Amniotic stem cell (primary cell): ENCODE measurements around the gene VPS13D.

Source experiments
- DNase-seq: peaks from one replicate; lab custom pipeline; 2025; lab: John Stamatoyannopoulos, UW

VPS13D gene

DNA sequence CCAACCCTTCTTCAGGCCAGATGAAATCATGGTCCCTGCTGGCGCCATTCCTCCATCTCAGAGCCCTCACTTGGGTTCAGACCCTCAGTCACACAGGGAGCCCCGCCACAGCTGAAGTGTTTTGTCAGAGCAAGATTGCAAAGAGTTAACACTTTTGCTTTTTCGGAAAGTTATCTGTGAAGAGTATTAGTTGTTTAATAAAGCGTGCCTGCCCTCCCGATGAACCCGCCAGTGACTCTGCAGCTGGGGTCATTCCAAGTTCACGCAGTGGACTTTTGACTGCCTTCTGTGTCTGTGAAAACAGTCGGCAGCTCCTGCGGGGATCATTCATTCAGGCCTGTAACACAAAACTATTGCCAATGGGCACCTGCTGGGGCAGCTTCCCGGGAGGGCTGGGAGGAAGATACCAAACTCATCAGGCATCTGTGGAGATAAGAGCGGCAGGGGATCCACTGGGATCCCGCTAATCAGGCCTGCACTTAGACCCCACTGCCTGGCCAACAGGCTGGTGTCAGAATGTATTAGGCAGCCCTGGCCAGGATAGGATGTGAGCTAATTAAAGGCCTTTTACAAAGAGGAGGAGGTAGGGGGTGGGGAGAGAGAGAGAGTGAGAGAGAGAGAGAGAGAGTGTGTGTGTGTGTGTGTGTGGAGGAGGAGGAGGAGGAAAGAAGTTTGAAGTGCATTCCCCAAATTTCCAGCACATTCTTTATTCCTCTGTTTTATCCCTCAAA is 203.7 kb downstream of the VPS13D start:
- DNase-seq: no peak

DNA sequence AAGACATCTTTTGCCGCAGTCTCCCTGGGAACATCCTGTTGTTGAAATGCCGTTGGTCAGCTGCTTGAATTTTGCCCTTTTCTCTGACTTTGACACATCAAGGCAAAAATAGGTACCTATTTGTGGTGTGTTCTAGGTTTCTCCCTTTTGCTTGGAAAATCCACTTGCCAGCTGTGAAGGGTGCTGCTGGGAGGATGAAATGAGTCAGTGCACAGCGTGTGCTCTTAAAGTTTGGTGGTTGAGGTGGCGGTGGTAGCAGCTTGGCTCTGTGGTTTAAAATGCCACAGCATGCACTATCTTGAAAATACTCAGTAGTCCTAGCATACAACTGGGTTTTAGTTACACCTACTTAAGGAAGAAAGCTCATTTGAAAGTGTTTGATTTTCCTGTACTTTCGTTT is 204.3 kb downstream of the VPS13D start:
- DNase-seq: no peak

DNA sequence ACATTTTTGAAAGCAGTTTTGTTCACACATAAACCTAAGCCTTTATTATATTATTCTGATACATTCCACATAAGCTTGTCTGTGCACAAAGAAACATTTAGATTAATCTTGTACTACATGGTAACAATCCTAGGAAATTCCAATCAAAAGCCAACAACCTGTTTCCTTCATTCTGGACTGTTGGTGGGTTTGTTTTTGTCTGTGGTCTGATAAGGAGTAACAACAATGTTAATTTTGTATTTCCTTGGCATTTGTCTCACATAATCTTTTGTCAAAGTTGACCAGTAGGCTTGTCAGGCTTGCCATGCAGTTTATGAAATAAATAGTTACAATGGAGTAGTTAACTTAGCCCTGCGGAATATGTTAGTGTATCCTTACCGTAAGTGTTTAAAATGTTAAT is 204.9 kb downstream of the VPS13D start:
- DNase-seq: no peak

DNA sequence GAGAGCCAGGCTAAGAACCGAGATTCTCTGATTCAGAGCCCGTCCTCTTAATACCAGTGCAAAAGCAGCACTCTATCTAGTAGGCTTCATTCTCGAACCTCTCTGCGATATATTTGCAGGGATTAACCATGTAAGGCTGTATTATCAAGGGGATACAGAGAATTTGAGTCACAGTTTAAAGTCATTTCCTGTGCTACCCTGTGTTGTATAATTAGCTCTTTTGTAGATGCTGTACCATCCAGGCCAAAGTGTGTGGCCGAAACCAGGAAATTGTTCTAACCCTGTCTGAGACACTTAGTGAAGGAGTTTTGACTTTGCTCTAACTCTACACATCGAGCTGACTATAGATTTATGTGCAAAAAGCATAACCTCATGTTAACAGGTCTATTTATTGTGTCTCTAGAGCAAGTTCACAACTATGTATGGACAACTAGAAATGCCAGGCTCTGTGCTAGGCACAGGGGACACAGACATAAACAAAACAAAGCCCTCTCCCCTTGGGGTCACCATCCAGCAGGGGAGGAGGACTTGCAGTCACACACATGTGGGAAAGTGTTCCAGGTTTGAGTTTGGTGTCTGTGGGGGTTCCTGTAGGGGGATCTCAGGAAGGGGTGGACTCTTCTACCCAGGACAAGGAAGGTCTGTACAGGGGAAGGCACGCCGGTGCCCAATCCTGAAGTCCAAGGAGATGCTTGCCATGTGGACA is 206.0 kb downstream of the VPS13D start:
- no peak for DNase-seq

DNA sequence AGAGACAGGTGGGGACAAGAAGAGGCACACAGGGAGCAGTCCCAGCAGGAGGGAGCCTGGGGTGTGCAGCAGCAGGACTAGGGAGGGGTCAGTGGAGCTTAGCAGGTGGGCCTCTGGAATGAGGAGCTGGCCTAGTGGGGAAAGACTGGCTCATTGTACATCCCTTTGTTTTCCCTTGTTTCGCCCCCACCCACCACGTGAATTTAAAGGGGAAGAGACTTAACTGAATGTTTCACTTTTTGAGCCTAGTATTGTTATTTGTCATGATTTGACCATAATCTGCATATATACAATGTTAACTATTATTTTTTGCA is 206.5 kb downstream of the VPS13D start:
- DNase-seq: no peak

DNA sequence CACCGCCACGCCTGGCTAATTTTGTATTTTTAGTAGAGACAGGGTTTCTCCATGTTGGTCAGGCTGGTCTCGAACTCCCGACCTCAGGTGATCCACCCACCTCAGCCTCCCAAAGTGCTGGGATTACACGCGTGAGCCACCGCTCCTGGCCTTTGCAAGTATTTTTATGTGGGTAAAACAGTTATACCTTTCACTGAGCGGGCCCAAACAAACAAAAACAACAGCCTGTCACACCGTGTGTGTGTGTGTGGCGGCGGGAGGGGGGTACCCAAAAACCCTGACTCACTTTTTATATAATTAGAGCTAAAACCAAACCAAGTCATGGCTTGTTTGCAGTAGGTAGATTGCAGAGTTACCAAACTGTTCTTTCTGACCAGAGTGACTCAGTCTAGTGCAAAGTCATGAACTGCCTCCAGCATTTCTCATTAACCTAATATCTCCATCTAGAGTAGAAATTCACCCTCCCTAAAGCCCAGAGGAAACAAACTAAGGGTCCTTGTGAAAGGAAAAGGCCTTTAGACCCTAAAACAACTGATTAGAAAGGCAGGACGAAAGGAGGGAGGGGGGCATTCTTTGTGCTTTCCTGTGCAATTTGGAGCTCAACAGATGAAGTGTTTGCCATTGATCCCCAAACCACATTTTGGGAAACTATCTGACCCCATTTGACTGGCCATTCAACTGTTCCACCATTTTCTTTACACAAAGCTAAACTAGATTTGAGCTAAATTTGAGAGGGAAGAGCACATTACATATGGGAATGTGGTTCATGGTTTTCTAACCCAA is 207.2 kb downstream of the VPS13D start:
- no peak for DNase-seq

DNA sequence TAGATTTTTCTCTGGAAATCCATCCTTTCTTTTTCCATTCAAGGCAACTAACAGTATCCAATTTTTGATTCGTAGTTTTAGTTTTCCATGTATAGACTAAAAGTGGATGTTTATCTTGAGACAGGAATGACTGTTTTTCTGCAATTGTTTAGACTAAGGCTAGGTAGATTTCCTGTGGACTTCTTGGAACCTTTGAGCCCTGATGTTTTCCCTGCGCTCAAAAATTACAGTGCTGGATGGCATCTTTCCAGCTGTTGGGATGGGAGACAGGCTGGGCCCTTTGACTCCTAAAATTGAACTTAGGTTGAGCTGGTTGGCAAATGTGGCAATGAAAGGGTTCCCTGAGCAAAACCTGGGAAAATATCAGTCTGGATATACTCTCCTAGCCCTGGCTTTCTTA is 207.8 kb downstream of the VPS13D start:
- DNase-seq: no peak

DNA sequence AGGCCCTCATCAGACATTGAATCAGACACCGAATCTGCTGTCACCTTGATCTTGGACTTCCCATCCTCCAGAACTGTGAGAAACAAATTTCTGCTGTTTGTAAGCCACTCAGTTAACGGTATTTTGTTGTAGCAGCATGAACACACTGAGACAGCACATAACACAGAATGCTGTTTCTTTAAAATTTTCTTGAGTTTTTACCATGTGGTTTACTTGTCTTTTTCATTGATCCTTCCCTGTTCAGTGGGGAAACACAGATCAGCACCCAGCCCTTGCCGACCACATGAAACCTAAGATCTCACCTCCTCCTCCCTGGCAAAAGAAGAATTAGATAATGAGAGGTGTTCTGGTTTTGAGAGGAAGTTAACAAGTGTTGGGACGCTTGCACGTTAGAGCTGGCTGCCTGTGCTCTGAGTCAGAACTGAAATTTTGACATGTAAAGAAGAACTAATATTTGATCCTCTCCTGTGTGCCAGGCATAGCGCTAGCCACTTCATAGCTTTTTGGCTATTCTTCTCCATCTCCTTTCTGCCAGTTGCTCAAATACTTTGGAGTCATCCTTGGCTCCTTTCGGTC is 208.6 kb downstream of the VPS13D start:
- no peak for DNase-seq

DNA sequence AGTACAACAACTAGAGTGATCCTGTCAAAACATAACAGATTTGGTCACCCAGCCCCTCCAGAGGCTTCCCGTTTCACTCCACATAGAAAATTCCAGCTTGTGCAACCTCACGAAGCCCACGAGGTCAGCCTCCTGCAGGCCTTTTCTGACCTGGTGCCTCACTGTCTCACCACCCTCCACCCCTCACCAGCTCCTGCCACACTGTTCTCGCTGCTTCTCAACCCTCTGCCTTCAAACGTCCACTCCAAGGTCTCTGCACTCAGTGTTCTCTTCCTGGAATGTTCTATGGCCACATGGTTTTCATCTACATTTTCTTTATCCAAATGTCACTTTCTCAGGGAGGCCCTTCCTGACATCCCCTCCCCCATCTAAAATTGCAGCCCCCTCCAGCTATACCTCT is 209.2 kb downstream of the VPS13D start:
- no peak for DNase-seq

DNA sequence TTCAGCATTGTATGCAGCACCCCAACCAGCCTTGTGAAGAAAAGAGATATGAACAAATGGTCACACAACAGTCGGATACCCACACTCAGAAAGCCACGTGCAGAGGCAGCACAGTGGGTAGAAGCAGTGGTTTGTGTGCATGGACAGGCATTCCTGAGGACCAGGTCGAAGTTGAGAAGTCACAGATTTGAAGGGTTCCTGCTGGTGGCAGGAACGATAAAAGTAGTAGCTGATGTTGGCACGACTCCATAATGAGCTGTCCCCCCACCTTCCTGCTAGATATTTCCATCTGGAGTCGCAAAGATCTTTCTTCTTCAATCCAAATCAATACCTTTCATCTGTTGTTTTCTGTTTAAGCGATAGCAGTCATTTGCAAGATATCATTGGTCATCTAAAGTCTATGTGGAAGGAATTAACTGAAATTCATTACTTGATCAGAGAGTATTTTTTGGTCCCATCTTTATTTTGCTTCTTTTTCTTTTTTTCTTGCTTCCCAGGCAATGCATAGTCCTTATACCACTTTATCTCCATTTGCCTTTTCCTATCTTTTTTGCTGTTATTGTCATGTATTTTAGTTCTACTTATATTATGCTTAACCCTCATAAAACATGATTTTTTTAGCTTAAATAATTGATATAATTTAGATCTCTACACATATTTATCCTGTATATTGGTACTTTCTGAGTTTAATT is 211.7 kb downstream of the VPS13D start:
- no peak for DNase-seq

DNA sequence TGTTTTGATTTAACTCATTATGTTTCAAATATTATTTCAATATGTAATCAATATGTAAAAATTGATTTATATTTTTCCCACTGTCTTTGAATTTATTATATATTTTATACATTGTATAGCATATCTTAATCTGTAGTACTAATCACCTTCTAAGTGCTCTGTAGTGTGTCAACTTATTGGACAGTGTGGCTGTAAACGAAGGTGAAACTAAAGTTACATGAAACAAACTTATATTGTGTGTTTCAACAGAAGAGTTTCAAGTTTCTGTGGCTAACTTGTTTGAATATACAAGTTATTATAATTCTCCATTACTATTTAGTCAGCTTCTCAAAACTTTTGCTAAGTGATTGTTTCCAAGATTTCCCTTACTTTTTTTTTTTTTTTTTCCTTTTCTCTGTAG is 212.4 kb downstream of the VPS13D start:
- DNase-seq: no peak

DNA sequence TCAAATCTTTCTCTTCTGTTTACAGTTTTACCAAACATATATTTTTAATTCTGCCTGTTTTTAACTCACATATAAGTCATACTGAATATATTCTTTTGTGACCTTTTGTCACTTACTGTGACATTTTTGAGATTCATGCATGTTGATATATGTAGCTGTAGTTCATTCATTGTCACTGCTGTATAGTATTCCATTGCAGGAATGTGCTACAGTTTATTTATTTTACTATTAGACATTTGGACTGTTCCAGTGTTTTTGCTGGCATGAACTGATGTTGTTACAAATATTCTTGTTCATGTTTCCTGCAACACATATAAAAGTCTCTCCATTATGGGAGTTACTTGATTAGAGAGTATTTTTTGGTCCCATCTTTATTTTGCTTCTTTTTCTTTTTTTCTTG is 213.3 kb downstream of the VPS13D start:
- no peak for DNase-seq

DNA sequence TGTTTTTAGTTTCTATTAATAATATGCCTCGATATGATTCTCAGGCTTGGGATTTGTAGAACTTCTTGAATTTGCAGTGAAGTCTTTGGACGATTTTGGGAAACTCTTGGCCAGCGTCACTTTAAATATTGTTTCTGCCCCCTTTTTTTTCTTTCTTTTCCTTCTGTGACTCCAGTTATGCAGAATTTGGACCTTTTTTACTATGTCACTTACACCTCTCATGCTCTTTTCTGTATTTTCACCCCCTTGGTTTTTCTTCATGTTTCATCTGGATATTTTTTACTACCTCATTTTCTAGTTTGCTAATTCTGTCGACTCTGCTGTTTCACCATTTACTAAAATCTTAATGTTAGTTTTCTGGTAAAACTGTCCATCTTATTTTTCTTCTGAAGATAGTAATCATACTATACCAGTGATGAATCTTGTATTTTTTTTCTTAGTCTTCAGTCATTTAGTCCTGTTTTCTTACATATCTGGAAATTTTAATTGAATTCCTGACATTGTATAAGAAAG is 214.6 kb downstream of the VPS13D start:
- DNase-seq: no peak

DNA sequence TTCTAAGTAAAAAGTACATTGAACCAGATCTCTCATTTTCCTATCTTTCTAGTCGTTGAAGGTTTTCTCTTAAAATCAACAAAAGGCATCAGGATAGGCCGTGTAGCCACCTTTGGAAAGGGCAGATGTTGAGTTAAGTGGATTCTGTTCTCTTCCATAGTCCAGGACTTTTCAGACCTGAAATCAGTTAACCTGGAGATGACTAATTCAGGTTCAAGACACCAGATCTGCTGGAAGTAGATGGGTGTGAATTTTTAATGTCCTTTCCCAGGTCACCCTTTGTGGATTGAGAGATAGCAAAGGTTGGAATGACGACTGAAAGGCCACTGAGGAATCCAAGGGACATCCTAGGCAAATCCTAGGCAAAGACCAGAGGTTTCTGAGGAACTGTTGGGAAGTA is 215.4 kb downstream of the VPS13D start:
- no peak for DNase-seq

DNA sequence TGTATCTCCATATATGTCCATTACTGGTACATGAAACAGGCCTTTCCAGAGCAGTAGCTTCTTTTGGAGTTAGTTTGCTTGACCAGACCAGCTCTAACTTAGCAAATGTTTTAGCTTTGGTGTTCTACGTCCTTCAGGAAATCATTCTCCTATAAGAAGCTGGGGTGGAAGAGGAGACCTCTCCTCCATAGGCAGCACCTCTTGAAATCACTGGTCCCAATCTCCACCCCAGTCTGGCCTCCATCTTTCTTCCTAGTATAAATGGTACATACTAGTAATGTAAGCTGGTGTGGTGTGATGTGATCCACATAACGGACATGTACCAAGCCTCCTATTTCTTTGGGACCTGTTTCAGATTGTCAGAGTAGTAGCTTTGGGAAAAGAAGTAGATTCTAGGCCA is 216.8 kb downstream of the VPS13D start:
- DNase-seq: no peak

DNA sequence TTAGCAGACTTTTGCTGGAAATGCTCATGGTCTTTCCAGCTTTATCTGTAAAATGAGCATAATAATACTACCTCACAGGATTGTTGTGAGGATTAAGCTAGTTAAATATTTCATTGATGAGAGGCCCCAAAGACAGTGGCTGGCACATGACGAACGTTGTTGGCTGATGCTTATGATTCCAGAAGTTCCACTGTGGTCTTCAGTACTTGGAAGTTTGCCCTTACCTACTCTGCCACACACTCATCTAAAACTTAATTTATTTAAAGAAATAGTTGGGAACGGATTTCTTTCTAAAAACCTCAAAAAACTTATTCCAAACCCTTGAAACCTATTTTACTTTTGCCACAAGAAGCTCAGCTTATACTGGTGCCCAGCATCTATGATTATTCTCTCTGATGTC is 217.5 kb downstream of the VPS13D start:
- DNase-seq: no peak

DNA sequence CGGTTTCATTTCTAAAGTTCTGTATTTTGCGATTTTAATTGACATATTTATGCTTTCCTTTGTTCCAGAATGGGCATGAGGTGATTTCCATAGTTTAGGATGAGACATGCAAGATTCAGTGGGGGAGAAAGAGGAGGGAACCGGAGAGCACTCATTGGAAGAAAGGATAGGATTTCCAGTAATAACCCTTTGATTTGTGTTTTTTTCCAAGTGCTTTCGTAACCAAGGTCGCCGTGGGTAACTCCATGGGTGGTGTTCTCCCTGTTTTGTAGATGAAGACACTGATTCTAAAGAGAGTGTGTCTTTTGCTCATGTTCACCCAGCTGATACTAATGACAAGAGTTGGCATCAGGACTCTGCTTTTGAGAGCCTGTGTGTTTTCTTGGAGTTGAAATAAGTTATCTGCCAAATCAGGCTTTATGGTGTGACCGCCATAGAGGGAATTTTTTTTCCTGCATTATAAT is 218.1 kb downstream of the VPS13D start:
- DNase-seq: no peak

DNA sequence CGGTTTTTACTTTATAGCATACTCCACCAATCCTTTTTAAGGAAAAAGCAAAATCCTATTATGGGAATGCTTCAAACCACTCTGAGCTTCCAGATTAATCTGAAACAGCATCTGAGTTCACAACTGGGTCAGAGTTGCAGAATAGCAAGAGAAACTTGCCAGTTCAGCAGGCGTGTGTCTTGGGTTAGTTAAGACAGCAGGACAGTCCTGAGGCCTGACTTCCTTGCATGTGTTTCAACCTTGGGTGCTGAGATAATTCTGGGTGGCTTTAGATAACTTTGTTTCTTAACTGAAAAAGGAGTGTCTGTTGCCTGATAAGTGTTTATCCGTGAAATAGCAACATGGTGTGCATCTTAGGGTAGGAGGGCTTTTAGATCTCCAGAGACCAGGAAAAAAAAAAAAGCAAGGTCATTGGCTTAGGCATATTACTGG is 218.9 kb downstream of the VPS13D start:
- no peak for DNase-seq

DNA sequence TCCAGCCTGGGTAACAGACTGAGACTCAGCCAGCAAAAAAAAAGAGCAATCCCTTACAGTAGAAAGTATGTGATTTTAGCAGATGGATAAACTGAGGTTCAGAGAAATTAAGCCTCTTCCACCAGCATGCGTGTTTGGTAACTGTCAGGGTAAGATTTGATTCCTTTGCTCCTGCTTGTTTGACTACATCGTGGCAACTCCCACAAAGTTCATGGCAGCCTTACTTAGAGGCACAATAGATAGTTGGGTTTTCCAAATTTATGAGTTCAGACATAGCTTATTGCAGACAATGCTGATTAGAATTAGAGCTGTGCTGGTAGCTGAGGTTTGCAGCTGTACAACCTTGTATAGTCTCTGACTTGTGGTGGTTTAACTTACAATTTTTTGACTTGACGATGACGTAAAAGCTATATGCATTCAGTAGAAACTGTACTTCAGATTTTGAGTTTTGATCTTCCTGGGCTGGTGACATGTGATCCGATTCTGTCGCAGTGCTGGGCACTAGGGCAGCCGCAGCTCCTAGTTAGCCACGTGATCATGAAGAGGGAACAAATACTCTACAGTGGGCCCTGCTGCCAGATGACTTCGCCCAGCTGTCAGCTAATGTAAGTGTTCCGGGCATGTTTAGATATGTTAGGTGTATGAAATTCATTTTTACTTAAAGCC is 220.4 kb downstream of the VPS13D start:
- no peak for DNase-seq

DNA sequence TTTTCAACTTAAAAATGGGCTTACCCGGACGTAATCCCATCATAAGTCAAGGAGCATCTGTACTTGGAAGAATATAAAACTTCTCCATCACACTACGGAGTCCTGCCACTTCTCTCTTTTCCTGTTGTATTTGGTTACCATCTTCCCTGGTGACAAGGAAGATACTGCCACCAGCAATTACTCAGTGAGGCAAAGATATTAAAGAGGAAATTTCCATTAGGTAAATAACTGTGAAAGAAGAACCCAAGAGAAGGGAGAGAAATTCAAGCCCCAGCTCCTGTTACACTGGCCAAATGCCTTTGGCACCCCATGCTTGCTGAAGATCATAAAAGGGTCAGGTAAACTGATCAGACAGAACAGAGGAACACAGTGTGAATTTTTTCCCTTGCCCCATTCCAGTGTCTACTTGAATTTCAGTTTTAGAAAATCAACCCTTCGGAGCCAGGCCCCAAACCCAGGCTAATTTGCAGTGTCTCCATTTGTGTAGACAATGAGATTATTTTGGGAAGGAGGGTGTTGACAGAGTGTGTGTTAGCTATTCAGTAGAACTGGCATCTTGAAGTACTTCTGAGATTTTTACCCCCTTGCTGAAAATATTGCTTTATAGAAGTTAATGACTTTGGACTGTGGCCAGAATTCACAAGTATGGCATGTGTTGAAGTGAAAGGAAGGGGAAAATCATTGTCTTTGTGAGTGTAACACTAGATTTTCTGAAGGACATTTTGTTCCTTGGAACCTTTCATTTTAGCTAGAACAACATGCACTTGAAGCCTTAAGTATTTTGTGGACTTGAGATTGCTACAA is 221.1 kb downstream of the VPS13D start:
- no peak for DNase-seq

DNA sequence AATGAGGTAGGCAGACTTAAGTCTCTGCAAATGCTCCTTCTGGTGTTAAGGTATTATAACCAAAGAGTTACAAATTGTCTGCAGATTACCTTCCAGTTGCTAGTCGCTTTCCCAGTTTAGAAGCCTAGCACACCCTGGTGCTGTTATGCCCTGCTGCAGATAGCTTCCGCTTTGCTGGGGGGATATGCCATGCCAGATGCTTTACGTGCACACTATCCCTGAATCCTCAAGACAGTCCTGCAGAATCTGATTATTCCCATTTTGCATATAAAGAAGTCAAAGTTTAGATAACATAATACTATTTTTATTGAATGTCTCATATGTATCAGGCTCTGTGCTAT is 221.7 kb downstream of the VPS13D start:
- no peak for DNase-seq
